Fibroblast of lung (primary cell): ENCODE results near the gene PARVG.

ENCODE experiments used
- EZH2 ChIP-seq: IDR thresholded peaks from 2 replicates; pipeline ENCODE4 v1.5.1; 2012; ENCODE audit warnings: low read length, control low read depth, mild to moderate bottlenecking; ENCODE audit errors: missing control alignments
- TF ChIP-seq, protein P1 (sequence below), 2 donors: IDR thresholded peaks in 1 of 2; conservative IDR thresholded peaks in 1 of 2; 1 replicate in 1 of 2; 2 replicates in 1 of 2; pipeline ENCODE4 v1.5.1; 2011 to 2012; ENCODE audit warnings: low read length in 2 of 2, control low read depth in 1 of 2, inconsistent platforms in 1 of 2, low read depth in 1 of 2, mild to moderate bottlenecking in 1 of 2

DNA sequence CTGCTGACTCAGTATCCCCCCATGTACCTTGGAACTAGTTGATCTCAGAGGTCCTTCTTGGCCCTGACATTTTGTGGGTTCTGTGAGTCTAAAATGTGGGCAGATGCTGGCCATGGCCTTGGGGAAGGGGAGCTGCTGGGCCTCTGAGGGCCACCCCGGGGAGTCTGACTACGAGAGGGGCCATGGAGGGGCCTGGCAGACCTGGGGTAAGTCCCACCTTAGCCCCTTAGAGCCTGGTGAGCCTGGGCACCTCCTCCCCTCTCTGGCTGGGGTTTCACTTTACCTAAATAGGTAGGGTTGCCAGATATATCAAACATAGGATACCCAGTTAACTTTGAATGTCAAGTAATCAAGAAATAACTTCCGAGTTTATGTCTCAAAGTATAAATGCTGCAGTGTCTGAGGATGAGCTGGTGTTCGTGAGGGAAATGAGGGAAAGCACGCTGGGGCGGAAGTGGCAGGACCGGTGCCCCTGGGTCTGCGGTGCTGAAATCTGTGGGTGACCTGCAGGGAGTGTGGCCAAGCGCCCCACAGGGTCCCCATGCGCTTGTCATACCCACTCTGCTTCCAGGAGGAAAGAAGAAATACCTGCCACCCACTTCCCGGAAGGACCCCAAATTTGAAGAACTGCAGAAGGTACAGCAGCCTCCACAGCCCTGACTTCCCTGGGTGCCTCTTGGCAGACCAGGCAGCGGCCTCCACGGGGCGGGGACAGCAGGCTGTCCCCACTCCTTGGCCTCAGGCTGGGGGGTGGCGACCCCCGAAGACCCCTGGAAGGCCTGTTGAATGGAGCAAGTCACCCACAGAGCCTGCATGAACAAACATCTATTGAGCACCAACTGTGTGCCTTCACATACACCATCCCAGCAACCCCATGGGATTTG lies 4.8 kb downstream of the PARVG start:
- TF ChIP-seq, protein P1, sequence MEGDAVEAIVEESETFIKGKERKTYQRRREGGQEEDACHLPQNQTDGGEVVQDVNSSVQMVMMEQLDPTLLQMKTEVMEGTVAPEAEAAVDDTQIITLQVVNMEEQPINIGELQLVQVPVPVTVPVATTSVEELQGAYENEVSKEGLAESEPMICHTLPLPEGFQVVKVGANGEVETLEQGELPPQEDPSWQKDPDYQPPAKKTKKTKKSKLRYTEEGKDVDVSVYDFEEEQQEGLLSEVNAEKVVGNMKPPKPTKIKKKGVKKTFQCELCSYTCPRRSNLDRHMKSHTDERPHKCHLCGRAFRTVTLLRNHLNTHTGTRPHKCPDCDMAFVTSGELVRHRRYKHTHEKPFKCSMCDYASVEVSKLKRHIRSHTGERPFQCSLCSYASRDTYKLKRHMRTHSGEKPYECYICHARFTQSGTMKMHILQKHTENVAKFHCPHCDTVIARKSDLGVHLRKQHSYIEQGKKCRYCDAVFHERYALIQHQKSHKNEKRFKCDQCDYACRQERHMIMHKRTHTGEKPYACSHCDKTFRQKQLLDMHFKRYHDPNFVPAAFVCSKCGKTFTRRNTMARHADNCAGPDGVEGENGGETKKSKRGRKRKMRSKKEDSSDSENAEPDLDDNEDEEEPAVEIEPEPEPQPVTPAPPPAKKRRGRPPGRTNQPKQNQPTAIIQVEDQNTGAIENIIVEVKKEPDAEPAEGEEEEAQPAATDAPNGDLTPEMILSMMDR (conservative IDR thresholded peaks at IDR 0.05 in 1 of 2, IDR thresholded peaks at IDR 0.05 in 1 of 2; ENCODE audit: low read depth in 1 of 2, low read length in 2 of 2): no peak
- TF ChIP-seq EZH2: no peak
